ENCODE data around the gene PCBP3. TPM values are rescaled to one million over a fixed set of nuclear protein-coding genes. Genes with fewer than 3 reads are reported as not detected.

Gene PCBP3
- total RNA-seq, 2 experiments from 2014 or later: 3.4 to 3.8 TPM

GRCh38 chr21:45801989-45802388 lies 158.5 kb downstream of the PCBP3 start:
- Histone ChIP-seq H3K9me3 (ENCODE audit: control insufficient read depth in 1 of 2, insufficient read depth in 1 of 2, low read length in 2 of 2) (peaks cover 0 to 4% of the 10 kb centered on the region in 2 experiments), H3K27ac (ENCODE audit: low read depth in 1 of 2, low read length in 2 of 2) (no peak overlapping the region), H3K36me3 (ENCODE audit: insufficient read depth, low read length) (no peaks in the 10 kb centered on the region), H3K4me3 (ENCODE audit: low read length) (no peak overlapping the region), H3K27me3 (ENCODE audit: control insufficient read depth in 1 of 2, insufficient read depth in 2 of 2, low read length in 2 of 2) (no peaks in the 10 kb centered on the region), H3K4me1 (ENCODE audit: insufficient read depth, low read length) (no peaks in the 10 kb centered on the region)
- CTCF ChIA-PET: no interaction called here
- POLR2A ChIA-PET: no interaction called here
- Mint-ChIP-seq H3K4me3 (no peak overlapping the region), H3K4me1 (ENCODE audit: low read depth) (no peaks in the 10 kb centered on the region), H3K9me3 (no peaks in the 10 kb centered on the region), H3K27me3 (no peaks in the 10 kb centered on the region), H3K27ac (no peak overlapping the region), H3K36me3 (ENCODE audit: low read depth) (no peaks in the 10 kb centered on the region)
- intact Hi-C loops (cut with DNase I, micrococcal nuclease): no loop called here
- no peak for ATAC-seq (ENCODE audit: poor library complexity)
- no peak for TF ChIP-seq CTCF (IDR thresholded peaks at IDR 0.05)
- no peak for DNase-seq

- no peak overlapping the region for H3K27ac Mint-ChIP-seq
- Histone ChIP-seq H3K27me3 (ENCODE audit: control insufficient read depth in 1 of 2, insufficient read depth in 2 of 2, low read length in 2 of 2) (no peaks in the 10 kb centered on the region), H3K36me3 (ENCODE audit: insufficient read depth, low read length) (no peaks in the 10 kb centered on the region), H3K4me3 (ENCODE audit: low read length) (no peak overlapping the region), H3K4me1 (ENCODE audit: insufficient read depth, low read length) (no peaks in the 10 kb centered on the region), H3K27ac (ENCODE audit: low read depth in 1 of 2, low read length in 2 of 2) (no peak overlapping the region), H3K9me3 (ENCODE audit: control insufficient read depth in 1 of 2, insufficient read depth in 1 of 2, low read length in 2 of 2) (peaks cover 0 to 4% of the 10 kb centered on the region in 2 experiments)
- ChIA-PET POLR2A (no interaction called here), CTCF (no interaction called here)
- intact Hi-C loops (cut with DNase I, micrococcal nuclease): no loop called here
- no peaks in the 10 kb centered on the region for H3K9me3 Mint-ChIP-seq
- no peak for TF ChIP-seq CTCF (IDR thresholded peaks at IDR 0.05)
- no peak overlapping the region for H3K4me3 Mint-ChIP-seq
- no peak for ATAC-seq (ENCODE audit: poor library complexity)
- H3K36me3 Mint-ChIP-seq (ENCODE audit: low read depth): no peaks in the 10 kb centered on the region
- H3K27me3 Mint-ChIP-seq: no peaks in the 10 kb centered on the region
- no peaks in the 10 kb centered on the region for H3K4me1 Mint-ChIP-seq (ENCODE audit: low read depth)
- no peak for DNase-seq
These were observed 158.9 kb downstream of the PCBP3 start for GRCh38 chr21:45802425-45802824.

- H3K27me3 ChIP-seq (ENCODE audit: control insufficient read depth in 1 of 2, insufficient read depth in 2 of 2, low read length in 2 of 2): no peaks in the 10 kb centered on the region
- H3K9me3 Mint-ChIP-seq: no peaks in the 10 kb centered on the region
- H3K4me3 ChIP-seq (ENCODE audit: low read length): no peak overlapping the region
- POLR2A ChIA-PET: no interaction called here
- H3K27me3 Mint-ChIP-seq: no peaks in the 10 kb centered on the region
- H3K4me1 ChIP-seq (ENCODE audit: insufficient read depth, low read length): no peaks in the 10 kb centered on the region
- H3K36me3 ChIP-seq (ENCODE audit: insufficient read depth, low read length): no peaks in the 10 kb centered on the region
- CTCF ChIA-PET: no interaction called here
- TF ChIP-seq CTCF (IDR thresholded peaks at IDR 0.05): no peak
- no peak for DNase-seq
- no peak for ATAC-seq (ENCODE audit: poor library complexity)
- no peaks in the 10 kb centered on the region for H3K36me3 Mint-ChIP-seq (ENCODE audit: low read depth)
- peaks cover 0 to 4% of the 10 kb centered on the region in 2 experiments for H3K9me3 ChIP-seq (ENCODE audit: control insufficient read depth in 1 of 2, insufficient read depth in 1 of 2, low read length in 2 of 2)
- H3K27ac Mint-ChIP-seq: no peak overlapping the region
- no peaks in the 10 kb centered on the region for H3K4me1 Mint-ChIP-seq (ENCODE audit: low read depth)
- H3K4me3 Mint-ChIP-seq: no peak overlapping the region
- H3K27ac ChIP-seq (ENCODE audit: low read depth in 1 of 2, low read length in 2 of 2): no peak overlapping the region
- intact Hi-C loops (cut with DNase I, micrococcal nuclease): no loop called here
These were observed 159.6 kb downstream of the PCBP3 start for GRCh38 chr21:45802956-45803617.

Data from CD4-positive, alpha-beta T cell (primary cell).